WERI-Rb-1 (cell line): ENCODE measurements around the gene TSPAN15.

Experiments used
- DNase-seq: peaks from one replicate; pipeline ENCODE4 v3.0.0-alpha.2; 2020
- H3K27ac ChIP-seq: fragments of 250-450 bp; sonication (Bioruptor Pico); 2 replicates; pipeline ENCODE4 v1.5.1; 2020; ENCODE audit warnings: mild to moderate bottlenecking, moderate library complexity
- H3K27me3 ChIP-seq: fragments of 250-450 bp; sonication (Bioruptor Pico); 2 replicates; pipeline ENCODE4 v1.5.1; 2021; ENCODE audit warnings: mild to moderate bottlenecking, low read depth, moderate library complexity; ENCODE audit not compliant: insufficient read depth, severe bottlenecking
- H3K36me3 ChIP-seq: fragments of 250-450 bp; sonication (Bioruptor Pico); 2 replicates; pipeline ENCODE4 v1.5.1; 2020; ENCODE audit warnings: mild to moderate bottlenecking, moderate library complexity
- H3K4me3 ChIP-seq: 2 replicates; pipeline ENCODE4 v1.5.1; 2011; ENCODE audit warnings: low read depth, mild to moderate bottlenecking, control low read depth, low read length
- H3K9me3 ChIP-seq: fragments of 250-450 bp; sonication (Bioruptor Pico); 2 replicates; pipeline ENCODE4 v1.5.1; 2021; ENCODE audit warnings: mild to moderate bottlenecking, moderate library complexity; ENCODE audit not compliant: severe bottlenecking
- TF ChIP-seq, protein P1 (sequence below): IDR thresholded peaks from 2 replicates; pipeline ENCODE4 v1.5.1; 2011; ENCODE audit warnings: low read depth, mild to moderate bottlenecking, control low read depth, inconsistent platforms, low read length

Gene TSPAN15

DNA sequence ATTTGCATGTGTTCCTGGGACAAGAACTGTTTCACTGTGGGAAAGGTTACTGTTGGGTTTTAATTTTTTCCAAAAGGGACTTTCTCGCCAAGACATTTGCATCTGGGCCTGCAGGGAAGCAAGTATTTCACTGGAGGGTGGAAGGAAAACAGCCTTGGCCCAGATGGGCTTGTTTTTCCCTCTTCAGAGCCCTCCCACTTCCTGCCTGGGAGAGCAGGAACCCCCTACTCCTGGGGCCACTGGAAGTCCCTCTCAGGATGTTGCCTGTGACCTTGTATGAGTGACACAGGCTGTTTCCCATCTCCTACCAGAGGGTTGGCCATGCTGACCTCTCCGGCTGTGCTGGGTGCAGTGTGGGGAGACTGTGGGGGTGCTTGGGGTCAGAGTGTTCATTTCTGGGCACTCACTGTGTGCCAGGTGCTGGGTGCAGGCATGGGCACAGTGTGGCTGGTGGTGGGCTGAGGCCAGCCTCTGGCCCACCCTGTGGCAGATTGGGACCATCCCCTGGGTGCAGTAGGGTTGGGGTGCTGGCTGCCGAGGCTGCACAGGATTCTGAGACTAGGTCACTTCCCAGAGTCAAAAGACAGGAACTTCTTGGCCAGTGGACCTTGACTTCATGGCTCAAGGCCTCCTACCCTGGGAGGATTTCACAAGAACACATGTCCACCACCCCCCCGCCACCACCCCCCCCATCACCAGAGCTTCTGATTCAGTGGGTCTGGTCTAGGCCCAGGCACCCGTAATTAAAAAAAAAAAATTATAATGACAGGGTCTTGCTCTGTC lies 10.2 kb downstream of the TSPAN15 start:
- no peaks in the 10 kb centered on the region for H3K9me3 ChIP-seq
- H3K4me3 ChIP-seq = no peak overlapping the region
- no peak overlapping the region for H3K27ac ChIP-seq
- H3K27me3 ChIP-seq = no peaks in the 10 kb centered on the region
- TF ChIP-seq, protein P1, sequence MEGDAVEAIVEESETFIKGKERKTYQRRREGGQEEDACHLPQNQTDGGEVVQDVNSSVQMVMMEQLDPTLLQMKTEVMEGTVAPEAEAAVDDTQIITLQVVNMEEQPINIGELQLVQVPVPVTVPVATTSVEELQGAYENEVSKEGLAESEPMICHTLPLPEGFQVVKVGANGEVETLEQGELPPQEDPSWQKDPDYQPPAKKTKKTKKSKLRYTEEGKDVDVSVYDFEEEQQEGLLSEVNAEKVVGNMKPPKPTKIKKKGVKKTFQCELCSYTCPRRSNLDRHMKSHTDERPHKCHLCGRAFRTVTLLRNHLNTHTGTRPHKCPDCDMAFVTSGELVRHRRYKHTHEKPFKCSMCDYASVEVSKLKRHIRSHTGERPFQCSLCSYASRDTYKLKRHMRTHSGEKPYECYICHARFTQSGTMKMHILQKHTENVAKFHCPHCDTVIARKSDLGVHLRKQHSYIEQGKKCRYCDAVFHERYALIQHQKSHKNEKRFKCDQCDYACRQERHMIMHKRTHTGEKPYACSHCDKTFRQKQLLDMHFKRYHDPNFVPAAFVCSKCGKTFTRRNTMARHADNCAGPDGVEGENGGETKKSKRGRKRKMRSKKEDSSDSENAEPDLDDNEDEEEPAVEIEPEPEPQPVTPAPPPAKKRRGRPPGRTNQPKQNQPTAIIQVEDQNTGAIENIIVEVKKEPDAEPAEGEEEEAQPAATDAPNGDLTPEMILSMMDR = no peak
- no peak for DNase-seq
- H3K36me3 ChIP-seq = no peaks in the 10 kb centered on the region; the same call in 1 of the 2 replicates

DNA sequence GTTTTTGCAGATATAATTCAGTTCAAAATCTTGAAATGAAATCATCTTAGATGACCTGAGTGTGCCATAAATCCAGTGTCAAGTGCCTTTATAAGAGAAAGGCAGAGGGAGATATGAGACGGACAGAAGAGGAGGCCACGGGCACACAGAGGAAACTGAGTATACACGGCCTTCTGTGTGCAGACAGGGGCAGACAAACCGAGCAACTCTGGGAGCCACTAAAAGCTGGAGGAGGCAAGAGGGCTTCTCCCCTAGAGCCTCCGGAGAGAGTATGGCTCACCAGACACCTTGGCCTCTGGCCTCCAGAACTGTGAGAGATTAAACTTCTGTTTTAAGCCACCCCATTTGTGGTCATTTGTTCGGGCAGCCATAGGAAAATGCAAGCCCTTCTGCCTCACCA lies 12.6 kb downstream of the TSPAN15 start:
- no peak overlapping the region for H3K4me3 ChIP-seq
- H3K27ac ChIP-seq = no peak overlapping the region
- no peaks in the 10 kb centered on the region; the same call in 1 of the 2 replicates for H3K36me3 ChIP-seq
- no peaks in the 10 kb centered on the region for H3K27me3 ChIP-seq
- H3K9me3 ChIP-seq = no peaks in the 10 kb centered on the region
- TF ChIP-seq, protein P1 = no peak
- DNase-seq = no peak

DNA sequence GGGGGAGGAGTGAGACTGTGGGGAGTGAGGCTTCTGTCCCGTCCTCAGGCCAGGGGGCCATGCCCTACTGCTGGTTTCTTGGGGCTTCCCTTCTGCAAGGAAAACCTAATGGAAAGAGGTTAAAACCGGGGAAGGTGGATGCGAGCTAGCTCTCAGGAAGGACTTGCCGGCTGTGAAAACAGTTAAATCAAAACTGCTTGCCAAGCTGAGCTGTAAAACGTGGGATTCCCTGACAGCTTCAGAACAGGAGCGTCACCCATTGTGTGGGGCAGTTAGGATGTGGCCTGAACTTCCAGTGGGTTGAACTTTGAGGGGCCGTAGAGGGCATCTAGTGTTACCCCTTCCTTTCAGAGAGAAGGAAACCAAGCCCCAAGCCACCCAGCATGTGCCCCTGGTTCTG lies 13.1 kb downstream of the TSPAN15 start:
- Histone ChIP-seq H3K4me3 (no peak overlapping the region), H3K9me3 (no peaks in the 10 kb centered on the region), H3K36me3 (no peaks in the 10 kb centered on the region; the same call in 1 of the 2 replicates), H3K27me3 (no peaks in the 10 kb centered on the region), H3K27ac (no peak overlapping the region)
- DNase-seq = no peak
- TF ChIP-seq, protein P1 = no peak

DNA sequence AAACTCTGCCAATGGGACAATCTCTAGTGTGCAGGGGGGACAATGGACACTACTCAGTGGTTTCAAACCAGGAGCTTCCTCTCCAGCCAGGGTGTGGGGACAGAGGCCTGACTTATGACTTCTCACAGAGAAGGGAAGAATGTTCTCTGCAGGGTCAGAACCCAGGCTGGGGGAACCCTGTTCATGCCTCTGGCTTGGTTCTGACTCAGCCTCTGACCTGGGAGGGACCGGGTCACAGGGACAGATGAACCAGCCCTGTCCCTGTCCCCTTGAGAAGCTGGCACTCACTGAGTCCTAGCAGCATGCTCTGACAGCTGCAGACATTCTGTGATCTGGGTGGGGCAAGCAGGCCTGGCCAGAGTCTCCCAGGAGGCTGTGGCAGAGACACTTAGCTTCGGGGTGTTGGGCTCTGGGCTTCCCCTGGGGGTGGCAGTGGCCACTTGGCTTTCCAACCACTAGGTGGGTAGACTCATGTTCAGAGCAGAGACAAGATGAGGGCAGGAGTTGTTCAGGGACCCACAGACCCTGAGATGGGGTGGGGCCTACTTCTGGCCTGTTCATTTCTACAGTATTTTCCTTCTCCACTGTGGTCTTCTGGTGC lies 13.6 kb downstream of the TSPAN15 start:
- TF ChIP-seq, protein P1 = no peak
- no peak overlapping the region for H3K27ac ChIP-seq

DNA sequence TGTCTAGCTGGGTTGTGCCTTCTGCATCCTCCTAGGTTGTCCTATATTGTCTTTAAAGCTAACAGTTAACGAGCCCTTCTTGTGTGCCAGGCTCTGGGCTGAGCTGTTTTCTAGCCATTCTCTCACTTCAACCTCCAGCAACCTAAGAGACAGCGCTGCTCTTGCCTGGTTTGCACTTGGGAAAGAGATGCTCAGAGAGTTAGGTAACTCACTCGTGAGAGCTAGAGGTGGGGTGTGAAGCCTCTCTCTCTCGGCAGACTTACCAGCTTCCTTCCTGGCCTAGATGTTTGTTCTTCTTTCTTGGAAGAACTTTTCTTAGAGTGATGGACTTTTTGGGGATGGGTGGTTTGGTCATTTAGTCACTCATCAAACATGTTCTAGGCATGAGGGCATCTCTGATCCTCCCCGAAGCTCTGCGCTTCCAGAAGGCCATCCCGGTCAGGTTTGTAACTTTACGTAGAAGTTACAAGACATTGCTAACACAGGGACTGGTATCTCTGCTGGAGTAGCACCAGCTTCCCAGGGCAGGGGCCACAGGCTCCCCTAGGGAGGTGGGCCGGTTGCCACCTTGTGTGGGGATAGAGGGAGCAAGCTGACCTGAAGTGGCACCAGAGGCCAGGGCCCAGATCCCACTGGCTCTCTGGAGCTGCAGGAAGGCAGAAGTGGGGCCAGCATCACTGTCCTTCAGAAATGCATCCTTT lies 14.3 kb downstream of the TSPAN15 start:
- Histone ChIP-seq H3K9me3 (no peaks in the 10 kb centered on the region), H3K4me3 (no peak overlapping the region), H3K36me3 (no peaks in the 10 kb centered on the region; the same call in 1 of the 2 replicates), H3K27ac (no peak overlapping the region), H3K27me3 (no peaks in the 10 kb centered on the region)
- TF ChIP-seq, protein P1 = no peak
- DNase-seq = no peak

More for the DNA sequence above, 13.6 kb downstream of the TSPAN15 start:
- no peaks in the 10 kb centered on the region for H3K27me3 ChIP-seq
- H3K36me3 ChIP-seq = no peaks in the 10 kb centered on the region; the same call in 1 of the 2 replicates
- H3K4me3 ChIP-seq = no peak overlapping the region
- DNase-seq = no peak
- no peaks in the 10 kb centered on the region for H3K9me3 ChIP-seq
